HG02884 (cell line): Measurements from ENCODE around the gene XRN2.
"Not testable (repeated sequence)": the region's sequence is repeated elsewhere in the genome, so short reads cannot be mapped to it uniquely, and the experiment has no call there.

Experiments used
- ATAC-seq: cut with Tn5 transposase; IDR thresholded peaks from one replicate; pipeline ENCODE4 v1.9.1; 2021; ENCODE audit warnings: mild to moderate bottlenecking, moderate library complexity; ENCODE audit not compliant: unreplicated experiment

XRN2 gene

DNA sequence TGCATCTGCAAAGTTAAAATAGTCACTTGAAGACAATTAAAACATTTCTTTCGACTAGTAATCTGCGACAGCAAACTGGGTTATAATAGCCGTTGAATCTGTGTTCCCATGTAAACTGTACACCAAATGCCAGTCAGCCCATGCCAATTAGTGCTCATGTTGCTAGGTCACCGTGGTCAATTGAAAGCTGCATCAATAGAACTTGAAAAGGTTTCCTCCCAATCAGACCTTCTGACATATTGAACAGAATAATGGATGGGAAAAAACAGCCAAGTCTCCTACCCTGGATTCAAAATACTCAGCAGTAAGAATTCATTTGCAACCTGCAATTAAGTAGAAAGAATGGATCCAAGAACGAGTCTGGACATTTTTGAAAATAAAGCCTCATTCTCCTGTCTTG is 83.0 kb downstream of the XRN2 start:
- no peak for ATAC-seq

DNA sequence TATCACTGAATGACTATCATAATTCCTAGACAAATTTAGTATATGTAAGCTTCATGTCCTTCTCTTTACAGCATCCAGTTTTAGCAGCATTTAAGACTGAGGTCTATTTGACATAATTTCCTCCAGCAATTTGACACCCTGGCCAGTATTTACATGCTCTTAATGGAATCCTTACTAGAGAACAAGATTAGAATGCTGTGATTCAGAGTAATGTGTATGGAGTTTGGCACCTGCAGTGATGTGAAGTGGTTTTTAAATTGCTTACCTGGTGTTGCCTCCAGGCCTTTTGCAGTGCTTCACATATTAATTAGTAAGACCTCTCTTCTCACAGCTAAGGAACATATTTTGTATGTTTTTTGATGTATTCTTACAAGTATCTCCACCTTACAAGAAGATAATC is 84.4 kb downstream of the XRN2 start:
- no peak for ATAC-seq

DNA sequence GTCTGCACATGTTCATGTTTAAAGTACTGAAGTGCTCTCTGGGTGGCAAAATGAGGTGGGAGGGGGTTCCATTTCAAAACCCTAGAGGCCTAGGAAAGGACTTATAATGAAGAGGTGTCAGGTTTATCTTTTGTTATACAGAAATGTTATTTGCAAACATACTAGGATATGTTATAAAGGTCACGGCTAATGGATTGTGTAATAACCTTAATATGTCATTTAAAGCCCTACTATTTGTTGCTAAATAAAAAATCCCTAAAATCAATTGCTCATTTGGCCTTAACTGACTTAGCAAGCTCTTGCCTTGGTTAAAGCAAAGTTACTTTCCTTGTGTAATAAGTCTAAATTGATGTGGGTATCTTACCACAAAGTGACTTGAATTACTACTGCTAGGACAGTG is 85.4 kb downstream of the XRN2 start:
- ATAC-seq = no peak

DNA sequence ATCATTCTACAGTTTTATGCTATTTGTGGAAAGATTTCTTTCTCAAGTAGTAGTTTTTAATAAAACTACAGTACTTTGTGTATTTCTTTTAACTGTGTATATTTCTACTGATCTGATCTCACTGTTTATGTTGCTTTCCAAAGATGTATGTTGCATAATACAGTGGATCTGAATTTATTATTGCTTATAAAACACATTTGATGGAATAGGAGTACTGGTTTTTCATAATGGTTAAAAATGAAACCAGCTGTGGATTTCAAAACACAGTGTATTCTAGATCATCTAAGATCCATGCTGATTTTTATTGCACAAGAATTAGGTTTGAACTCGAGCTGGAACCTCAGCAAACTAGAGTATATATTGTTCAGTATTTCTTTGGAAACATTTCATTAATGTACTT is 86.2 kb downstream of the XRN2 start:
- ATAC-seq = no peak

DNA sequence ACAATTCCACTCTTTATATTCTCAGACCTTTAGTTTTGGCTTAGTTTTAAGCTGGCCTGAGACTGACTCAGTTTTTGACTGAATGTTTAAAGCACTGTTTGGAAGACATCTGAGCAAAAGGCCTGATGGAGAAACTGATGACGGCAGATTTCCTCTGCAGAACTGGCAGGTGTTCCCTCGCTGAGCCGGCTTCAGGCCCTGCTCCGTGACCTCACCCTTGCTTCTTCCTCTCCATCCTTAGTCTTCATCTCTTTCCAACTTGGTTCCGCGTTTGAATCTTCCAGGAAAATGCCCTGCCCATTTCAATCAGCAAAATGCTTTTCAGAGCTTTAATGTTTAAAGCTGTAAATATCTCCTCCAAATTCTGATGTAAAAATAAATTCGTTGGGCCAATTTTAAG is 87.6 kb downstream of the XRN2 start:
- ATAC-seq = no peak

DNA sequence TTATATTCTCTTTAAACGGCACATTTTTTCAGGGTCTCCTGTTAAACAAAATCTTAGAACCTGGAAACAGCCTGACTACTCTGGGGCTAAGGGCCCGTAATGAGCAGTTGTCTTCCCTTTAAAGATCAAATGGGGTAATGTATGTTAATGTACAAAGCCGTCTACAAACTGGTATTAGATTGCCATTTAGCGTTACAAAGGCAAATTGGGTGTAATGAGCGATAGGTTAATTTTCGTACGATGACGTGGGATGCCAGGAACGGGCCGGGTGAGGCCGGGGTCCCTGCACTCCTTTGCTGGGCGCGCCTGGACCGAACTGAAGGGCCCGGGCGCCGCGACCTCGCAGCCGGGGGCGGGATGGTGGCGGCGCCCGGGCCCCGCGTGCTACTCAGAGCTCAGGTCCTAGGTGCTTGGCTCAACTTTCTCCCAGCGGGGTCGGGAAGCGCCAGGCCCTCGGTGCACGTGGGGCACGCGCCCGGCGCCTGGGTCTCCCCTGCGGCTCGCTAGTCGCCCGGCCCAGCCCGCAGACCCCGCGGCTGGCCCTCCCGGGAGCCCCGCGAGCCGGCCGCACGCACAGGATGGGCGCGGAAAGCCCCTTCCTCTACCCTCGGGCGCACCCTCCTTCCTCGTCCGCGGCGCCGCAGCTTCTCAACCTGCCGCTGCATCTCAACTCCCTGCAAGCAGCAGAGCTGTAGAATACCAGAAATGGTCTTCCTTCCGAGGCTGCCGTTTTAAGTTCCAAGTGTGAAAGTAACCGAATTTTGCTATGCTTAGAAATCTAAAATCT is 88.2 kb downstream of the XRN2 start:
- no peak for ATAC-seq

DNA sequence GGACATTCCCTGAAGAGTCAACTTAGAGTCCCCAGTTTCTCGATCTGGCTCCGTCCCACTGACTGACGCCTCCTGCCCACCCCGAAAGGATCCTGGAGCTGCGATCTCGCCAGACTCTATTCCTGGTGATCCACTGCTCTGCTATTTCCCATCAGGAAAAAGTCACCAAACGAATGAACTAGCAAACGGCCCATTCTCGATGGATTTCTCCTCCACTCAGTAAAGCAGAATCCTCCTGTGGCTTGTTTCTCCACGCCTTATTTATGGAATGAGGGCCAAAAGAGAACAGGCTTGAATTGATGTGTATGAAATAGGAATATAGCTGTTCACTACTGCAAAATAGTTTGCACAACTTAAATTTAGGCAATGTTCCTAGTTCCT is 88.8 kb downstream of the XRN2 start:
- no peak for ATAC-seq

DNA sequence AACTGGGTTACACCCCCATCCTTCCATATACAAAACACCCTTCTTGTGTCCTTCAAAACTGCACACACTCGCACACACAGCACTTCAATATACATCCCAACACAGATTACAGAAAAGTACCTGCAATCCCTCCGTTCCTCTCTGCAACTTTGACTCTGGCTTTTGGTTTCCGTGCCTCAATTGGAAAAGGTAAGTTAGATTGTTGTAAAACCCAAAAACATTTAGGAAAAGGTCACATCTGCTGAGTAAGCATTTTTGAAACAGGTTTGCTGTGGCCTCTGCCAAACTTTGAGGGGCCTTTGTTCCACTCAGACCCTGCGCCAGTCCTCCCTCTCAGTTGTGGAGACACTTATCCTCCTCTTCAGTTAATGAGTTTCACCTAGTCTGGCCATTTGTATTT is 90.0 kb downstream of the XRN2 start:
- ATAC-seq = no peak

DNA sequence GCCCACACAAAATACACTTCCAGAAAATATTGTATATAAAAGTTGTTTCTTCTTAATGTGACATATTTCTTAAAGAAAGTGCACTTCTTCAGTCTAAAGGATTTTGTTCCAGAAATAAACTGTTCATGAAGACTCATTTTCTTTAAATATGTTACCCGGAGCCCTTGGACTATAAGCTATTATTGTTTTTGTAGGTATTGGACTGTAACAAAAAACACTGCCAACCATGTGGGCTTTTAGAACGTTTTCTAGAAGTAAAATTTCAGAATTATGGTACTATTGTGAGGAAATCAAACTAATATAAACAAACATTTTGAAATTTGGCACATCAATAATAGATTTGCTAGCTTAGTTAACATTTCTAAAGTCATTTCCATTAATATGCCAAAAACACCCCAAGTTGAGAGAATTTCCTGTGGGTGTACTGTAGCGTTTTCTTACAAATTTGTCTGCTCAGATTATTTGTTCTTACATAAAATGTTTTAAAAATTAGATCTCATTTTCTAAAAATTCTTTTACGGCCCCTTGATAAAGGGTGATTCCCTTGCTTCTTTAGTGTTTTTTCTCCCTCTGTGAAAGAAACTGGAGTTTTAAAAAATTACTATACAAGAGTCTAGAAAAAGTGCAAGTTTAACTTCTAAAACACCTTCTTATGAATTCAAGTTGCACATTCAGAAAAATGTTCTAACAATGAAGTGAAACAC is 90.8 kb downstream of the XRN2 start:
- no peak for ATAC-seq

DNA sequence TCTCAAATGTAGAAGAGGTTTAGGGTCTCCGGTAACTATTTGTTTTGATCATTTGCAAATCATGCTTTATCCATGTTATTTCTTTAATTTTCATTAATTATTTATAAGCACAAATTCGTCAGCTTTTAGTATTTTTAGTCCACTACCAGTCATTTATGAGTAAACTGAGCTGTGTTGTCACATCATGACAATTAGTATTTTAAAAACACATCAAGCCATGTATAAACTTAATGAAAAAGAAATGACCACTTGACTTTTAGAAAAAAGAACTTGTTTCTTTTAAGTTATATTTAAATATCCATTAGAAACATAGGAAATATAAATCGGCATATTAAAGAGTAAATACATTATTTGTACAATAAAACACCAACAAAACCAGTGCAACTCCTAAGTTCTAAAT is 91.4 kb downstream of the XRN2 start:
- ATAC-seq = no peak

DNA sequence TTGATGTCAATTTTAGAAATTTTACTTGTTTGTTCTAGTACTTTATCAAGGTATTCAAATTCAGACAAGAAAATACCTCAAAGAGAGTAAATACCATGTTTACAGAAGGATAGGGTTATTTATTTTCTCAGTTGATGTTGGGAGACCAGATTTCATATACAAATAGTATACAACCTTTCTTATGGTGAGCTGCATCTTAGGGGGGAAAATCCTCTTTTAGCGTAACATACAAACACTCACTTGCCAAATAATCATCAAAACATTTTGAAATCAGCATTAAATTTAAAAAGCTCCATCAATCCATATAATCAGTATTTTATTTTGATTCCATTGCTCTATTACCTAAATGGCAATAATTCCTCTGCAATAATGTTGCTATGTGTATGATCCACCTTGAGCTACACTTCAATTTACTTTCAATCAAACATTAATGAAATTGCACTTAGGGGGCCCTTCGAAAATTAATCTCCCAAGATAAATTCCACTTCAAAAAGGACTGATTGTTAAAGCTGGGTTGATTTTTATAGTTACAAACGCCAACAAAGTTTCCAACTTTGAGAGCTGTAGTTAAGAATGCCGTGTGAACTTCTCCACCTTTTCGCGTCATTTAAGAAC is 92.0 kb downstream of the XRN2 start:
- ATAC-seq = no peak

DNA sequence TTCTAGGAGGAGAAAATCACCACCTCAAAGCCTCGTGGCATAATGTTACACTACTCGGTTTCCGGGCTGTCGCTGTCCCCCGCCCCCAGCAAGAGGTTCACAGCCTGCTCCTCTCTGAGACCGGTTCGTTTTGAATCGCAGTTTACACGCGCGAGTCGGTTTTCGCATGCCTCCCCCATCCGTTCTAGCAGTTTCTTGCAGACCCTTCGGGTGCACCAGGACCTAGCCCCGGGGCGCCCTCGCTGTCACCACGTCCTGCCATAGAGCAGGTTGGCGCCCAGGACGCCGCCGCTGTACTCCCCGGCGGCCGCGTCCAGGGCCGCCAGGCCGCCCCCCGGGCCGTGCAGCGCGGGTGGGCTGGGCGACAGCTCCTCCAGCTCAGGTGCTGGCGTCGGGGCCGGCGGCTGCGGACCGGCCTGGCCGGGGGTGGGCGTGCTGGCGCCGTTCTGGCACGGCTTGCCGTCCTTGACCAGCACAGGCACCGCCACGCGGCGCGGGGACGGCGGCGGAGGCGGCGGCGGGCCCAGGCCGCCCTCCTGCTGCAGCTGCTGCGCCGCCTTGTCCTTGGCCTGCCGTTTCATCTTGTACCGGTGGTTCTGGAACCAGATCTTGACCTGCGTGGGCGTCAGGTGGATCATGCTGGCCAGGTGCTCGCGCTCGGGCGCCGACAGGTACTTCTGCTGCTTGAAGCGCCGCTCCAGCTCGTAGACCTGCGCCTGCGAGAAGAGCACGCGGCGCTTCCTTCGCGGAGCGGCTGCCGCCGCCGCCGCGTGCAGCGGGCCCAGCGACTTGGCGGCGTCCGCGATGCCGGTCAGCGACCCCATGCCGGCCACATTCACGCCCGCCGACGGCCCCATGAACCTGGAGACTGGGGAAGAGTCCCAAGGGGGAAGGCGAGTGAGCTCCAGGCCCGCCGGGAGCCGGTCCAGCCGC is 92.8 kb downstream of the XRN2 start:
- no peak for ATAC-seq

DNA sequence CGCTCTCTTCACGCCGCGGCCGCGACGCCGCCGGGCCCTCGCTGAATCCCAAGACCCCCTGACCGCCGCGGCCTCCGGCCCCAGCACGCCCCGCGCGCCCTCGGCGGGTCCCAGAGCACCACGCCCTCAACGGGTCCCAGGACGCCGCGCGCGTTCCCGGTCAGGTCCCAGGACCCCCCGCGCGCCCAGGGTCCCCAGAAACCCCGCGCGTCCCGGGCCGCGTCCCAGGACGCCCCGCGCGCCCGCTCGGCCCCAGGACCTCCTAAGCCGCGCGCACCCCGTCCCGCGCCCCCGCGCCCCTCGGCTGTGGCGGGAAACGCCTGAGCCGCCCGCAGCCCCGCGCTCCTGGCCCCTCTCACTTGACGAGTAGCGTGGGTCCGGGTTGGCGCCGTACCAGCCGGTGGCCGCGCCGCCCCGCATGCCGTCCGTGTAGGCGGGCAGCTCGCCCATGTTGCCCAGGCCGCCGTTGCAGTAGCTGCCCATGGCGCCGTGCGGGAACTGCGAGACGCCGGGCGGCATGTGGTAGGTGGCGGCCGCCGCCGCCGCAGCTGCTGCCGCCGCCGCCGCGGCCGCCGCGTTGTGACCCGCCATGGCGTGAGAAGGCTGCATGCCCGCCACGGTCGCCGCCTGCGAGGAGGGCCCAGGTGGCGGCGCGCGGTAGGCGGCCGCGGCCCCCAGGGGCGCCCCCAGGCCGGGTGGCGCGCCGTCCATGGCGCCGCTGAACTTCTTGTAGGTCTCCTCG is 93.6 kb downstream of the XRN2 start:
- no peak for ATAC-seq

DNA sequence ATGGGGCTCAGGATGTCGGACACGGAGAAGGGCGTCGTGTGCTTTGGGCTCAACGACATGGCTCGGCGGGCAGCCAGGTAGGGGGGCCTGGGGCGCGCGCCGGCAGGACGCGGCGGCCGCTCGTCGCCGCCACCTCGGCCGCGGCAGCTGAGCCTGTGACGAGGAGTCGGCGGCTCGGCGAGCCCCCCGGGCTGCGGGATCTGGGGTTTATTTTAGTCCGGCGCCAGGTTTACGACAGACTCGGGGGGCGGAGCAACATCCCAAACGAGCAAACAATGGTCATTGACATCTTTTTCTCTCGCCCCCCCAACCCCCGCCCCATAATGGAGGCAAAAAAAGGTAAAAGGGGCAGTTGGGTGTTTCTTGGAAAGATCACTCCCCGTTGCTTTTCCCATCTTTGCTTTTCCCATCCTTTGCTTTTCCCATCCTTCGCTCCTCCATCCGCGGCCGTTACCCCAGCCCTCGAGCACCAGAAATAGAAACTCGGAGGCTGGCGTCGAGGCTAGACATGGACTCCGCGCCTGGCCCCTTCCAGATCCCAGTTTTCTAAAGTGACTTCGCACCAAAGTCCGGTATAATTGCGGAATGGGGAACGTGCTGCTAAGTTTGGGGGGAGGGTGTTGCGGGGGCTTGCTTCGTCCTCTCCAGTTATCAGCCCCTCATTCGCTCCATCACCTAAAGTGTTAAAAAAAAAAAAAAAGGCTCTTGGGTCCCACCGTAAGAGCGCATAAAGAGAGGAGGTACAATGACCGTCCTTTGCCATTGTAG is 94.4 kb downstream of the XRN2 start, which contains the start of gene NKX2-4:
Gene NKX2-4, minus strand, starts transcription at position 186 of the 768 bp plus-strand sequence. Its CDS starts 127 bp downstream, at position 59.
- ATAC-seq = no peak

DNA sequence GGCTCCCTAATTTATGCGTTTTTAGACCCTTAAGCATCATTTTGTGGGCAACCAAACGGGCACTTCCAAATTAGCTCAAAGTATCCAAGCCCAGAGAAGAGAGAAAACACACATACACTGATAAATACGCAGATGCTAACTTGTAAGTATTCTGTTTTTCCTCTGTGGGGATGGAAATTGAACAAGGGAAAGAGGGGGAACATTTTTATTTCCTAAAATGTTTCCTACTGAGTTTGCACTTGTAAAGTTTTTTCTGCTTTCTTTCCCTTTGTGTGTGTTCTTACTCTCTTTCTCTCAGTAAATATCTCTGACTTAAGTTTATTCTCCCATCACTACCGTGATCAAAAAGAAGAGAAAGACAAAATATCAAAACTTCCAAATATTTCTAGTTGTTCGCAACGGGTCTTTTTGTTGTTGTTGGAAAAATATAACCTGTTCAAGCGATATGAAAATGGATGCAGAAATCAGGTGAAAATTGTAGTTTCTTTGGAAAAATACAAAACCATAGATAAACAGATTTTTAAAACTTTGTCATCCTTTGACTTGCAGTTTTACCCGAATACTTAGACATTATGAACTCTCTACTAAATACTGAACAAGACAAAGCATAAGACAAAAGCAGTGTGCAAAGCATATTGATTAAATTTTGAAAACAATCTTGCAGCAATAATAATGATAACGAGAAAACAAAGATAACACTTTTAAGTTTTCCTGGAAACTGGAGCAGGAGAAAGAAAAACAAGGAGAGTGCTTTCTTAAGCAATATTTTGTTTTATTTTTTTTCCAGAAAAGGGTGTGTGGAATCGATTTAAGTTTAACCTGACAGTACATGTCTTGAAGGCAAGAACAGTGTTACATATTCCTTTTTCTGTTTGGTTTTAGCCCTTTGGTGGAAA is 95.2 kb downstream of the XRN2 start:
- no peak for ATAC-seq

DNA sequence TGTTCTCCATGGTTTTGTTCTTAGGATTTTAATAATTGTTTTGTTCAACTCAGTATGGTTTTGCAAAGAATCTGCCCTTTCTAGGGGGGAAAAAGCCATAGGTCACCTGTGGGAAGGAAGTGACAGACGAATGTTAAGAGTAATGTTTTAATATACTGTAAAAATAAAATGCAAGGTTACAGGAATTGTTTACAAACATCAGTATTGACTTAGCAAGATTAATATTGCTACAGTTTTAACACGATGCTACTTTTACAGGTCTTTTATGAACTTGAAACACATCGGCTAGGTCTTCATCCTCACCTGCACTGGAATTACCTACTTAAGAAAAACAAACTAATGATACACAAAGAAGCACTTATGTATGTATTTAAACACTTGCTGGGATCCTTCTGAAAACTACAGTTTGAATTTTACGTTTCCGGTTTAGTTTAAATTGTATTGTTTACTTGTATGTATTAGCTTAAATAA is 95.9 kb downstream of the XRN2 start:
- ATAC-seq = no peak

DNA sequence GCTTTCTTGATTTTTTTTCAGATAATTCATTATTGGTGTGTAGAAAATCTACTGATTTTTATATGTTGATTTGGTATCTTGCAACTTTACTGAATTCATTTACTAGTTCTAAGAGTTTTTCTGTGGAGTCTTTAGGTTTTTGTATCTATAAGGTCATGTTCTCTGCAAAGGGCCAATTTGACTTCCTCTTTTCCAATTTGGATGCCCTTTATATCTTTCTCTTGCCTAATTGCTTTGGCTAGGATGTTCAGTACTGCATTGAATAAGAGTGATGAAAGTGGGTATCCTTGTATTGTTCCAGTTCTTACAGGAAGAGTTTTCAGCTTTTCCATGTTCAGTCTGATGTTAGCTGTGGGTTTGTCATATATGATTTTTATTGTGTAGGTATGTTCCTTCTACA is 108.6 kb downstream of the XRN2 start:
- ATAC-seq = no peak

DNA sequence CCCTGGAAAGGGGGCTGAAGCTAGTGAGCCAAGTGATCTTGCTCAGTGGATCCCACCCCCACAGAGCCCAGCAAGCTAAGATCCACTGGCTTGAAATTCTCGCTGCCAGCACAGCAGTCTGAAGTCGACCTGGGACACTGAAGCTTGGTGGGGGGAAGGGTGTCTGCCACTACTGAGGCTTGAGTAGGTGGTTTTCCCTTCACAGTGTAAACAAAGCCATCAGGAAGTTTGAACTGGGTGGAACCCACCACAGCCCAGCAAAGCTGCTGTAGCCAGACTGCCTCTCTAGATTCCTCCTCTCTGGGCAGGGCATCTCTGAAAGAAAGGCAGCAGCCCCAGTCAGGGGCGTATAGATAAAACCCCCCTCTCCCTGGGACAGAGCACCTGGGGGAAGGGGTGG is 110.9 kb downstream of the XRN2 start:
- ATAC-seq = not testable (repeated sequence)
